PC-3 (cell line): ENCODE data around the gene DMD. TPM values are rescaled to one million over a fixed set of nuclear protein-coding genes. Genes with fewer than 3 reads are reported as not detected.

Experiments used
- ATAC-seq: fragments of 200-7000 bp; cut with Tn5 transposase; 2 replicates; pipeline ENCODE4 v1.9.1; 2020; ENCODE audit warnings: mild to moderate bottlenecking, moderate library complexity
- BruUV-seq: library from RNA; stranded (reverse); fragments of 400-500 nt; replicated peaks from 2 replicates; lab custom pipeline; 2021; lab: Mats Ljungman, UMichigan
- CTCF ChIA-PET: fragments of 300-600 bp; sonication (Branson Sonifier 250); formaldehyde crosslinking; loops from one replicate; lab custom pipeline; 2022; ENCODE audit warnings: antibody characterized with exemption; lab: Charles Lee
- POLR2A ChIA-PET: fragments of 300-600 bp; sonication (Branson Sonifier 250); formaldehyde crosslinking; loops from one replicate; lab custom pipeline; 2022; ENCODE audit warnings: antibody characterized with exemption; ENCODE audit not compliant: unreplicated experiment; lab: Charles Lee
- DNase-seq: peaks from one replicate; pipeline ENCODE4 v3.0.0-alpha.2; 2015
- H2AFZ ChIP-seq: fragments of 300-600 bp; sonication (generic); 2 replicates; pipeline ENCODE4 v1.6.0; 2016; ENCODE audit warnings: antibody characterized with exemption, low read length
- H3F3A ChIP-seq: fragments of 300-600 bp; sonication (generic); one replicate; pipeline ENCODE4 v1.6.0; 2017; ENCODE audit warnings: antibody characterized with exemption, low read length, control low read depth, mild to moderate bottlenecking; ENCODE audit not compliant: unreplicated experiment
- H3K27ac ChIP-seq: fragments of 300-600 bp; sonication (generic); 2 replicates; pipeline ENCODE4 v1.5.1; 2016; ENCODE audit warnings: mild to moderate bottlenecking, low read length
- H3K27me3 ChIP-seq: fragments of 300-600 bp; sonication (generic); 2 replicates; pipeline ENCODE4 v1.6.1; 2016; ENCODE audit warnings: low read length, mixed read lengths
- H3K36me3 ChIP-seq: fragments of 300-600 bp; sonication (generic); 2 replicates; pipeline ENCODE4 v1.6.1; 2016; ENCODE audit warnings: low read depth, mixed run types, low read length, mixed read lengths
- H3K4me1 ChIP-seq: fragments of 300-600 bp; sonication (generic); 2 replicates; pipeline ENCODE4 v1.5.1; 2016; ENCODE audit warnings: low read length; ENCODE audit not compliant: insufficient read depth
- H3K4me2 ChIP-seq: fragments of 300-600 bp; sonication (generic); 2 replicates; pipeline ENCODE4 v1.6.0; 2016; ENCODE audit warnings: low read length
- H3K4me3 ChIP-seq: fragments of 300-600 bp; sonication (generic); 2 replicates; pipeline ENCODE4 v1.5.1; 2016; ENCODE audit warnings: mild to moderate bottlenecking, low read length, mixed read lengths
- H3K79me2 ChIP-seq: fragments of 300-600 bp; sonication (generic); 2 replicates; pipeline ENCODE4 v1.6.1; 2017; ENCODE audit warnings: low read length, mixed read lengths
- H3K9ac ChIP-seq: fragments of 300-600 bp; sonication (generic); 2 replicates; pipeline ENCODE4 v1.6.0; 2016; ENCODE audit warnings: mild to moderate bottlenecking, low read length
- H3K9me2 ChIP-seq: fragments of 300-600 bp; sonication (generic); replicated peaks from 2 replicates; pipeline ENCODE4 v1.6.1; 2016; ENCODE audit warnings: mixed run types, low read length, mixed read lengths
- H3K9me3 ChIP-seq: fragments of 300-600 bp; sonication (generic); 2 replicates; pipeline ENCODE4 v1.6.1; 2016; ENCODE audit warnings: low read length, mixed read lengths
- H4K20me1 ChIP-seq: fragments of 300-600 bp; sonication (generic); 2 replicates; pipeline ENCODE4 v1.6.1; 2016; ENCODE audit warnings: low read length, mixed read lengths
- CTCF ChIP-seq: fragments of 300-600 bp; sonication (generic); conservative IDR thresholded peaks from 2 replicates; pipeline ENCODE4 v1.5.1; 2017; ENCODE audit warnings: antibody characterized with exemption, low read depth, mild to moderate bottlenecking, low read length
- EZH2 ChIP-seq: fragments of 300-600 bp; sonication (generic); IDR thresholded peaks from one replicate; pipeline ENCODE4 v1.6.1; 2017; ENCODE audit warnings: antibody characterized with exemption, mild to moderate bottlenecking, low read length; ENCODE audit not compliant: unreplicated experiment
- EZH2phosphoT487 ChIP-seq: fragments of 300-600 bp; sonication (generic); IDR thresholded peaks from 2 replicates; pipeline ENCODE4 v1.6.1; 2018; ENCODE audit warnings: mild to moderate bottlenecking, antibody characterized with exemption, low read length, borderline replicate concordance
- intact Hi-C: fragments of 100-400 bp; cut with micrococcal nuclease; formaldehyde crosslinking; loops from 2 replicates; pipeline ENCODE4 v1.9.0; 2023
- total RNA-seq: library from RNA; depleted of rRNA; stranded (reverse); fragments of >200 nt; gene quantifications from 2 replicates; pipeline ENCODE4 v1.2.3, GENCODE V29; 2014

Gene DMD
- total RNA-seq, 1 experiment from 2014 or later = not detected

- H3K36me3 ChIP-seq = no peaks in the 10 kb centered on the region
- H2AFZ ChIP-seq = no peak overlapping the region
- H3K27ac ChIP-seq = no peak overlapping the region
- H3K4me1 ChIP-seq = no peaks in the 10 kb centered on the region
- no peak for ATAC-seq
- CTCF ChIA-PET = no interaction called here
- H4K20me1 ChIP-seq = no peaks in the 10 kb centered on the region
- no peaks in the 10 kb centered on the region for H3F3A ChIP-seq
- no peak for DNase-seq
- no peaks in the 10 kb centered on the region for H3K9me2 ChIP-seq
- H3K4me2 ChIP-seq = no peak overlapping the region
- POLR2A ChIA-PET = no interaction called here
- intact Hi-C loops = no loop called here
- H3K79me2 ChIP-seq = no peaks in the 10 kb centered on the region
- TF ChIP-seq EZH2 (no peak), CTCF (no peak), EZH2phosphoT487 (no peak)
- no peaks in the 10 kb centered on the region for H3K9me3 ChIP-seq
- H3K9ac ChIP-seq = no peak overlapping the region
- no TSS peak for BruUV-seq
- no peak overlapping the region for H3K4me3 ChIP-seq
- no peaks in the 10 kb centered on the region for H3K27me3 ChIP-seq
These were observed 386.3 kb downstream of the DMD start for GRCh38 chrX:32825009-32825408.

GRCh38 chrX:32804034-32804433 is 407.3 kb downstream of the DMD start:
- H3K27ac ChIP-seq = no peak overlapping the region
- CTCF ChIA-PET = no interaction called here
- no peak overlapping the region for H3K4me3 ChIP-seq
- no peaks in the 10 kb centered on the region for H3K36me3 ChIP-seq
- H4K20me1 ChIP-seq = no peaks in the 10 kb centered on the region
- ATAC-seq (no peak), DNase-seq (no peak)
- H3K27me3 ChIP-seq = no peaks in the 10 kb centered on the region
- H3F3A ChIP-seq = no peaks in the 10 kb centered on the region
- intact Hi-C loops = no loop called here
- no peaks in the 10 kb centered on the region for H3K9me2 ChIP-seq
- POLR2A ChIA-PET = no interaction called here
- no TSS peak for BruUV-seq
- H3K4me2 ChIP-seq = no peak overlapping the region
- no peaks in the 10 kb centered on the region for H3K79me2 ChIP-seq
- H2AFZ ChIP-seq = no peak overlapping the region
- no peaks in the 10 kb centered on the region for H3K4me1 ChIP-seq
- no peak overlapping the region for H3K9ac ChIP-seq
- H3K9me3 ChIP-seq = no peaks in the 10 kb centered on the region
- TF ChIP-seq EZH2 (no peak), EZH2phosphoT487 (no peak), CTCF (no peak)

GRCh38 chrX:32798990-32799389 is 412.4 kb downstream of the DMD start:
- Histone ChIP-seq H3K4me2 (no peak overlapping the region), H2AFZ (no peak overlapping the region), H3K9me2 (no peaks in the 10 kb centered on the region), H3K36me3 (no peaks in the 10 kb centered on the region), H4K20me1 (no peaks in the 10 kb centered on the region), H3K9me3 (no peaks in the 10 kb centered on the region), H3K27me3 (no peaks in the 10 kb centered on the region), H3K4me1 (no peaks in the 10 kb centered on the region), H3K9ac (no peak overlapping the region), H3K27ac (no peak overlapping the region), H3K4me3 (no peak overlapping the region), H3K79me2 (no peaks in the 10 kb centered on the region), H3F3A (no peaks in the 10 kb centered on the region)
- CTCF ChIA-PET = no interaction called here
- no peak for TF ChIP-seq EZH2
- no peak for TF ChIP-seq CTCF
- TF ChIP-seq EZH2phosphoT487 = no peak
- BruUV-seq = no TSS peak
- ATAC-seq (no peak), DNase-seq (no peak)
- POLR2A ChIA-PET = no interaction called here
- intact Hi-C loops = no loop called here
